K562 (cell line): ENCODE results near the gene LTA. TPM values are rescaled to one million over a fixed set of nuclear protein-coding genes. Genes with fewer than 3 reads are reported as not detected.

Source experiments
- ATAC-seq: fragments of 200-7000 bp; cut with Tn5 transposase; 3 replicates; pipeline ENCODE4 v1.9.1; 2020; ENCODE audit warnings: moderate library complexity
- BruUV-seq: library from RNA; stranded (reverse); fragments of 400-500 nt; replicated peaks from 2 replicates; lab custom pipeline; 2021; lab: Mats Ljungman, UMichigan
- CTCF ChIA-PET: fragments of 300-600 bp; formaldehyde crosslinking; extraction: SDS; loops from one replicate; lab custom pipeline; 2021; ENCODE audit warnings: low intra/inter-chr PET ratio; lab: Yijun Ruan, JAX
- POLR2A ChIA-PET: fragments of 300-600, 350-650 bp; sonication (Branson Sonifier 250); formaldehyde crosslinking; extraction: SDS; loops from one replicate; lab custom pipeline; 2021; ENCODE audit warnings: antibody characterized with exemption, inconsistent platforms; lab: Yijun Ruan, JAX
- DNase-seq, 4 experiments: peaks; one replicate each; pipeline versions ENCODE4 v3.0.0 to v3.0.0-alpha.2; 2011 to 2018; ENCODE audit warnings: low spot score in 3 of 4, mixed read lengths in 3 of 4; ENCODE audit errors: extremely low read depth in 1 of 4
- FAIRE-seq: peaks from 2 replicates; lab custom pipeline; 2011; peaks lifted over from hg19 to GRCh38; lab: Jason Lieb, UNC
- H2AFZ ChIP-seq: 2 replicates; pipeline ENCODE4 v1.6.0; 2011; ENCODE audit warnings: low read depth, low read length, control low read depth, inconsistent platforms
- H3K27ac ChIP-seq: fragments of 200-600 bp; 3 replicates; pipeline ENCODE4 v1.8.0; 2011; ENCODE audit warnings: low read depth, mild to moderate bottlenecking, control low read depth, inconsistent platforms, low read length, moderate library complexity, mixed read lengths; ENCODE audit errors: extremely low read depth
- H3K27me3 ChIP-seq, 2 experiments: fragments of 300-600 bp in 1 of 2; 2 replicates in 1 of 2; 3 replicates in 1 of 2; pipeline versions ENCODE4 v1.6.0 to v1.8.0; 2011; ENCODE audit warnings: inconsistent platforms in 2 of 2, low read length in 2 of 2, mild to moderate bottlenecking in 1 of 2, mixed read lengths in 1 of 2, moderate library complexity in 1 of 2; ENCODE audit not compliant: control insufficient read depth in 2 of 2, insufficient read depth in 2 of 2
- H3K36me3 ChIP-seq: fragments of 300-600 bp; 3 replicates; pipeline ENCODE4 v1.8.0; 2011; ENCODE audit warnings: mild to moderate bottlenecking, low read length, inconsistent platforms; ENCODE audit not compliant: control insufficient read depth, insufficient read depth
- H3K4me1 ChIP-seq, 2 experiments: fragments of 200-600 bp in 1 of 2; replicated peaks in 1 of 2; 2 replicates in 1 of 2; 3 replicates in 1 of 2; pipeline versions ENCODE4 v1.5.1 to v1.8.0; 2011; ENCODE audit warnings: inconsistent platforms in 2 of 2, low read length in 2 of 2, mild to moderate bottlenecking in 1 of 2, mixed read lengths in 1 of 2, moderate library complexity in 1 of 2; ENCODE audit not compliant: control insufficient read depth in 2 of 2, insufficient read depth in 2 of 2
- H3K4me2 ChIP-seq: 2 replicates; pipeline ENCODE4 v1.6.1; 2011; ENCODE audit warnings: low read length, control low read depth, inconsistent platforms, mixed read lengths; ENCODE audit not compliant: insufficient read depth
- H3K4me3 ChIP-seq: fragments of 200-600 bp; sonication (generic), shearing (Covaris generic); 2 replicates; pipeline ENCODE4 v1.5.1; 2016; ENCODE audit warnings: control low read depth, inconsistent platforms
- H3K79me2 ChIP-seq: fragments of 200-600 bp; 3 replicates; pipeline ENCODE4 v1.8.0; 2011; ENCODE audit warnings: low read length, inconsistent platforms; ENCODE audit not compliant: control insufficient read depth, insufficient read depth
- H3K9ac ChIP-seq, 2 experiments: 2 replicates each; pipeline versions ENCODE4 v1.6.0 to v1.6.1; 2011; ENCODE audit warnings: low read depth in 2 of 2, low read length in 2 of 2, control low read depth in 1 of 2, inconsistent platforms in 1 of 2, mild to moderate bottlenecking in 1 of 2, mixed read lengths in 1 of 2; ENCODE audit not compliant: insufficient read depth in 1 of 2
- H3K9me1 ChIP-seq: one replicate; pipeline ENCODE4 v1.6.0; 2011; ENCODE audit warnings: inconsistent platforms, mild to moderate bottlenecking, low read length, moderate library complexity; ENCODE audit not compliant: control insufficient read depth, insufficient read depth
- H3K9me3 ChIP-seq: replicated peaks from 2 replicates; pipeline ENCODE4 v1.5.1; 2011; ENCODE audit warnings: low read depth, low read length, inconsistent platforms; ENCODE audit not compliant: control insufficient read depth, insufficient read depth
- H4K20me1 ChIP-seq: replicated peaks from 2 replicates; pipeline ENCODE4 v1.6.1; 2011; ENCODE audit warnings: low read length, inconsistent platforms, mixed read lengths; ENCODE audit not compliant: control insufficient read depth, insufficient read depth
- ARNT ChIP-seq, 2 experiments: fragments of 450-650 bp; IDR thresholded peaks; 2 replicates each; pipeline ENCODE4 v1.6.1; 2016; ENCODE audit warnings: mild to moderate bottlenecking in 1 of 2
- BRD9 ChIP-seq: fragments of 450-650 bp; IDR thresholded peaks from 2 replicates; pipeline ENCODE4 v1.6.1; 2018; ENCODE audit warnings: low read depth; ENCODE audit not compliant: partially characterized antibody
- BRF1 ChIP-seq: IDR thresholded peaks from 3 replicates; pipeline ENCODE4 v1.6.1; 2011; ENCODE audit warnings: borderline replicate concordance, mild to moderate bottlenecking; ENCODE audit not compliant: insufficient read length; ENCODE audit errors: extremely low read depth
- BRF2 ChIP-seq: IDR thresholded peaks from 3 replicates; pipeline ENCODE4 v1.6.1; 2011; ENCODE audit warnings: borderline replicate concordance, mild to moderate bottlenecking; ENCODE audit not compliant: insufficient read length, insufficient read depth
- COPS2 ChIP-seq: fragments of 450-650 bp; conservative IDR thresholded peaks from 2 replicates; pipeline ENCODE4 v1.6.1; 2016; ENCODE audit warnings: mild to moderate bottlenecking, moderate library complexity
- CREM ChIP-seq: IDR thresholded peaks from 2 replicates; pipeline ENCODE4 v1.6.1; 2014; ENCODE audit warnings: antibody characterized with exemption, low read depth
- ELF4 ChIP-seq: fragments of 450-650 bp; formaldehyde crosslinking; IDR thresholded peaks from 2 replicates; pipeline ENCODE4 v1.4.0; 2022; ENCODE audit warnings: missing genetic modification characterization
- ETS2 ChIP-seq: IDR thresholded peaks from 2 replicates; pipeline ENCODE4 v1.6.1; 2016; ENCODE audit warnings: borderline replicate concordance, missing genetic modification characterization, mild to moderate bottlenecking, moderate library complexity, missing compliant biosample characterization; ENCODE audit not compliant: poor library complexity, severe bottlenecking
- NFATC3 ChIP-seq: fragments of 450-650 bp; IDR thresholded peaks from 2 replicates; pipeline ENCODE4 v1.6.1; 2017; ENCODE audit warnings: mild to moderate bottlenecking
- NR1H2 ChIP-seq: sonication (generic); formaldehyde crosslinking; IDR thresholded peaks from 2 replicates; pipeline ENCODE4 v1.4.0; 2020; ENCODE audit warnings: mild to moderate bottlenecking, missing genetic modification reagents
- RBM39 ChIP-seq: fragments of 200-400 bp; formaldehyde crosslinking; optimal IDR thresholded peaks from 2 replicates; pipeline ENCODE3; 2018; ENCODE audit warnings: low read depth, low read length
- SIN3B ChIP-seq: fragments of 450-650 bp; IDR thresholded peaks from 2 replicates; pipeline ENCODE4 v1.6.1; 2017; ENCODE audit warnings: low read depth, mild to moderate bottlenecking, moderate library complexity
- SMAD1 ChIP-seq: fragments of 150-350 bp; IDR thresholded peaks from 2 replicates; pipeline ENCODE4 v1.6.1; 2014; ENCODE audit warnings: low read length, low read depth; ENCODE audit not compliant: partially characterized antibody
- TCF3 ChIP-seq: sonication (generic); formaldehyde crosslinking; IDR thresholded peaks from 2 replicates; pipeline ENCODE4 v1.4.0; 2020; ENCODE audit warnings: mild to moderate bottlenecking, missing genetic modification reagents
- WHSC1 ChIP-seq: IDR thresholded peaks from one replicate; pipeline ENCODE4 v1.6.1; 2012; ENCODE audit warnings: low read length, control low read depth, inconsistent platforms
- ZNF24 ChIP-seq: fragments of 450-650 bp; IDR thresholded peaks from 2 replicates; pipeline ENCODE4 v1.6.1; 2016
- ZNF408 ChIP-seq: fragments of 250-450 bp; sonication (Bioruptor Pico); IDR thresholded peaks from 2 replicates; pipeline ENCODE4 v1.4.0; 2020; ENCODE audit warnings: low read depth, mild to moderate bottlenecking, moderate library complexity
- ZNF57 ChIP-seq: fragments of 450-650 bp; formaldehyde crosslinking; IDR thresholded peaks from 2 replicates; pipeline ENCODE4 v1.4.0; 2020; ENCODE audit warnings: mild to moderate bottlenecking, moderate library complexity
- WGBS: fragments of 100-300 bp; shearing (Covaris generic); methylation state at CpG from one replicate; pipeline ENCODE4 v1.1.6; 2016; ENCODE audit warnings: low coverage, mixed read lengths; ENCODE audit not compliant: insufficient coverage; ENCODE audit errors: missing lambda C conversion rate; 5-methylcytosine and 5-hydroxymethylcytosine counted together
- in situ Hi-C: fragments of 300-500 bp; cut with MboI; formaldehyde crosslinking; loops from 4 replicates; pipeline ENCODE4 v1.15.0; 2018; ENCODE audit warnings: inconsistent platforms, mixed read lengths
- intact Hi-C: fragments of 100-400 bp; cut with micrococcal nuclease; formaldehyde crosslinking; loops from 2 replicates; pipeline ENCODE4 v1.14.2; 2022
- polyA plus RNA-seq, 8 experiments: library from polyadenylated mRNA; depleted of rRNA in 4 of 8; stranded (reverse) in 5 of 8; unstranded in 3 of 8; fragments of >200 nt; fragmentation: Nextera tagmentation in 2 of 8; fragmentation: Illumina TruSeq in 1 of 8; extraction: Ambion mirVana in 2 of 8; extraction: Trizol in 1 of 8; gene quantifications; 2 replicates each; pipeline versions ENCODE4 v1.2.1 to v1.2.3, GENCODE V29; 2011 to 2014; ENCODE audit warnings: inconsistent platforms in 1 of 8, missing spikeins in 1 of 8
- total RNA-seq, 7 experiments: library from RNA; depleted of rRNA in 6 of 7; stranded (reverse); fragments of >200 nt in 6 of 7; fragmentation: Illumina TruSeq in 2 of 7; extraction: Trizol in 2 of 7; gene quantifications; 2 replicates each; pipeline versions ENCODE4 v1.2.1 to v1.2.3, GENCODE V29; 2011 to 2021; ENCODE audit warnings: low replicate concordance in 1 of 7
- TF ChIP-seq, protein P1 (sequence below), 2 experiments: fragments of 450-650 bp; IDR thresholded peaks; 2 replicates each; pipeline ENCODE4 v1.6.1; 2016
- TF ChIP-seq, protein P2 (sequence below): fragments of 450-650 bp; IDR thresholded peaks from 2 replicates; pipeline ENCODE4 v1.6.1; 2017; ENCODE audit warnings: mild to moderate bottlenecking, moderate library complexity

The LTA gene
- total and polyA plus RNA-seq, 9 of the 15 experiments (the other 6 are each of a cell fraction or from before 2014, with no cell fraction given) = 0.80 TPM; not detected in 8

- Histone ChIP-seq H3K36me3 (peaks cover 32% of the 10 kb centered on the region), H3K27ac (peak within 1 kb of the TSS; percentile 81), H3K4me3 (peak within 1 kb of the TSS; percentile 52), H3K9me3 (no peaks in the 10 kb centered on the region), H3K9me1 (no peaks in the 10 kb centered on the region), H4K20me1 (no peaks in the 10 kb centered on the region; the same call in 1 of the 2 replicates), H3K79me2 (peaks cover 44% of the 10 kb centered on the region), H3K27me3 (no peaks in the 10 kb centered on the region), H3K4me2 (peak within 1 kb of the TSS; percentile 96), H3K4me1 (peaks cover 10 to 14% of the 10 kb centered on the region in 2 experiments; a peak in 4 of 5 replicates), H2AFZ (peak within 1 kb of the TSS; percentile 98), H3K9ac (peak within 1 kb of the TSS; percentile 84 to 91; a peak in 3 of 4 replicates)
- WGBS = 13% methylated on average over 11 of the region's 11 CpGs
- FAIRE-seq (peak; percentile 90), ATAC-seq (peak; percentile 75), DNase-seq (peak; percentile 82 to 96 (median 84))
- POLR2A ChIA-PET = interaction anchor here (0.6 to 5.7 kb wide), 9 partner anchors 12 to 411 kb away, joined by 3 to 38 read pairs (median 5); partner anchors contain the start of gene BAG6
- CTCF ChIA-PET = interaction anchor here (0.5 to 2.3 kb wide), 8 partner anchors 51 to 406 kb away, joined by 3 to 78 read pairs (median 3); partner anchors contain the start of genes VARS1 and VWA7
- in situ Hi-C loops (loop anchor here (5.0 to 25.0 kb wide), 3 partner anchors 51 to 1416 kb away; partner anchors contain the start of genes BRD2, C6orf47, GPANK1 and HLA-DMA), intact Hi-C loops (loop anchor here (1.0 to 10.0 kb wide), 6 partner anchors 34 to 280 kb away; partner anchors contain the start of genes GPANK1, HSPA1B, LY6G5C and VWA7)
- BruUV-seq = no TSS peak
- peak; percentile 67 for TF ChIP-seq CREM
- TF ChIP-seq SMAD1 = no peak
- no peak for TF ChIP-seq ELF4 (CRISPR knock-in tag)
- TF ChIP-seq ARNT (IDR thresholded peaks at IDR 0.05) = no peak
- 0 out of 2 replicates have a peak, but pooled peaks have one; percentile 26 for TF ChIP-seq SIN3B
- TF ChIP-seq NR1H2 (CRISPR knock-in tag) = no peak
- TF ChIP-seq TCF3 (CRISPR knock-in tag) = no peak
- TF ChIP-seq, protein P1, sequence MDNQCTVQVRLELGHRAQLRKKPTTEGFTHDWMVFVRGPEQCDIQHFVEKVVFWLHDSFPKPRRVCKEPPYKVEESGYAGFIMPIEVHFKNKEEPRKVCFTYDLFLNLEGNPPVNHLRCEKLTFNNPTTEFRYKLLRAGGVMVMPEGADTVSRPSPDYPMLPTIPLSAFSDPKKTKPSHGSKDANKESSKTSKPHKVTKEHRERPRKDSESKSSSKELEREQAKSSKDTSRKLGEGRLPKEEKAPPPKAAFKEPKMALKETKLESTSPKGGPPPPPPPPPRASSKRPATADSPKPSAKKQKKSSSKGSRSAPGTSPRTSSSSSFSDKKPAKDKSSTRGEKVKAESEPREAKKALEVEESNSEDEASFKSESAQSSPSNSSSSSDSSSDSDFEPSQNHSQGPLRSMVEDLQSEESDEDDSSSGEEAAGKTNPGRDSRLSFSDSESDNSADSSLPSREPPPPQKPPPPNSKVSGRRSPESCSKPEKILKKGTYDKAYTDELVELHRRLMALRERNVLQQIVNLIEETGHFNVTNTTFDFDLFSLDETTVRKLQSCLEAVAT (IDR thresholded peaks at IDR 0.05) = no peak
- TF ChIP-seq BRF2 = no peak
- TF ChIP-seq BRF1 = no peak
- TF ChIP-seq ZNF57 (CRISPR knock-in tag) = no peak
- no peak for TF ChIP-seq ETS2 (tag)
- TF ChIP-seq, protein P2, sequence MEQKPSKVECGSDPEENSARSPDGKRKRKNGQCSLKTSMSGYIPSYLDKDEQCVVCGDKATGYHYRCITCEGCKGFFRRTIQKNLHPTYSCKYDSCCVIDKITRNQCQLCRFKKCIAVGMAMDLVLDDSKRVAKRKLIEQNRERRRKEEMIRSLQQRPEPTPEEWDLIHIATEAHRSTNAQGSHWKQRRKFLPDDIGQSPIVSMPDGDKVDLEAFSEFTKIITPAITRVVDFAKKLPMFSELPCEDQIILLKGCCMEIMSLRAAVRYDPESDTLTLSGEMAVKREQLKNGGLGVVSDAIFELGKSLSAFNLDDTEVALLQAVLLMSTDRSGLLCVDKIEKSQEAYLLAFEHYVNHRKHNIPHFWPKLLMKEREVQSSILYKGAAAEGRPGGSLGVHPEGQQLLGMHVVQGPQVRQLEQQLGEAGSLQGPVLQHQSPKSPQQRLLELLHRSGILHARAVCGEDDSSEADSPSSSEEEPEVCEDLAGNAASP = no peak
- TF ChIP-seq COPS2 = no peak
- peak; percentile 82 for TF ChIP-seq RBM39
- TF ChIP-seq WHSC1 = no peak
- no peak for TF ChIP-seq ZNF408 (CRISPR knock-in tag)
- TF ChIP-seq ZNF24 = no peak; the same call in 1 of the 2 replicates
- TF ChIP-seq NFATC3 = no peak
- no peak for TF ChIP-seq BRD9
Measured at GRCh38 chr6:31546339-31546957, 25.6 kb upstream of the LTA start, which contains the start of gene ATP6V1G2. Gene ATP6V1G2 (minus strand): TSS chr6:31546608. CDS start chr6:31546559, 49 bp downstream.
